K562 (cell line): ENCODE measurements around the gene GALNT15. TPM values are rescaled to one million over a fixed set of nuclear protein-coding genes. Genes with fewer than 3 reads are reported as not detected.

Source experiments
- ATAC-seq: fragments of 200-7000 bp; cut with Tn5 transposase; 3 replicates; pipeline ENCODE4 v1.9.1; 2020; ENCODE audit warnings: moderate library complexity
- BruUV-seq: library from RNA; stranded (reverse); fragments of 400-500 nt; replicated peaks from 2 replicates; lab custom pipeline; 2021; lab: Mats Ljungman, UMichigan
- CTCF ChIA-PET: fragments of 300-600 bp; formaldehyde crosslinking; extraction: SDS; loops from one replicate; lab custom pipeline; 2021; ENCODE audit warnings: low intra/inter-chr PET ratio; lab: Yijun Ruan, JAX
- POLR2A ChIA-PET: fragments of 300-600, 350-650 bp; sonication (Branson Sonifier 250); formaldehyde crosslinking; extraction: SDS; loops from one replicate; lab custom pipeline; 2021; ENCODE audit warnings: antibody characterized with exemption, inconsistent platforms; lab: Yijun Ruan, JAX
- DNase-seq, 4 experiments: peaks; one replicate each; pipeline versions ENCODE4 v3.0.0 to v3.0.0-alpha.2; 2011 to 2018; ENCODE audit warnings: low spot score in 3 of 4, mixed read lengths in 3 of 4; ENCODE audit errors: extremely low read depth in 1 of 4
- FAIRE-seq: peaks from 2 replicates; lab custom pipeline; 2011; peaks lifted over from hg19 to GRCh38; lab: Jason Lieb, UNC
- H2AFZ ChIP-seq: 2 replicates; pipeline ENCODE4 v1.6.0; 2011; ENCODE audit warnings: low read depth, low read length, control low read depth, inconsistent platforms
- H3K27ac ChIP-seq: fragments of 200-600 bp; 3 replicates; pipeline ENCODE4 v1.8.0; 2011; ENCODE audit warnings: low read depth, mild to moderate bottlenecking, control low read depth, inconsistent platforms, low read length, moderate library complexity, mixed read lengths; ENCODE audit errors: extremely low read depth
- H3K27me3 ChIP-seq, 2 experiments: fragments of 300-600 bp in 1 of 2; 2 replicates in 1 of 2; 3 replicates in 1 of 2; pipeline versions ENCODE4 v1.6.0 to v1.8.0; 2011; ENCODE audit warnings: inconsistent platforms in 2 of 2, low read length in 2 of 2, mild to moderate bottlenecking in 1 of 2, mixed read lengths in 1 of 2, moderate library complexity in 1 of 2; ENCODE audit not compliant: control insufficient read depth in 2 of 2, insufficient read depth in 2 of 2
- H3K36me3 ChIP-seq: fragments of 300-600 bp; 3 replicates; pipeline ENCODE4 v1.8.0; 2011; ENCODE audit warnings: mild to moderate bottlenecking, low read length, inconsistent platforms; ENCODE audit not compliant: control insufficient read depth, insufficient read depth
- H3K4me1 ChIP-seq, 2 experiments: fragments of 200-600 bp in 1 of 2; replicated peaks in 1 of 2; 2 replicates in 1 of 2; 3 replicates in 1 of 2; pipeline versions ENCODE4 v1.5.1 to v1.8.0; 2011; ENCODE audit warnings: inconsistent platforms in 2 of 2, low read length in 2 of 2, mild to moderate bottlenecking in 1 of 2, mixed read lengths in 1 of 2, moderate library complexity in 1 of 2; ENCODE audit not compliant: control insufficient read depth in 2 of 2, insufficient read depth in 2 of 2
- H3K4me2 ChIP-seq: 2 replicates; pipeline ENCODE4 v1.6.1; 2011; ENCODE audit warnings: low read length, control low read depth, inconsistent platforms, mixed read lengths; ENCODE audit not compliant: insufficient read depth
- H3K4me3 ChIP-seq: fragments of 200-600 bp; sonication (generic), shearing (Covaris generic); 2 replicates; pipeline ENCODE4 v1.5.1; 2016; ENCODE audit warnings: control low read depth, inconsistent platforms
- H3K79me2 ChIP-seq: fragments of 200-600 bp; 3 replicates; pipeline ENCODE4 v1.8.0; 2011; ENCODE audit warnings: low read length, inconsistent platforms; ENCODE audit not compliant: control insufficient read depth, insufficient read depth
- H3K9ac ChIP-seq, 2 experiments: 2 replicates each; pipeline versions ENCODE4 v1.6.0 to v1.6.1; 2011; ENCODE audit warnings: low read depth in 2 of 2, low read length in 2 of 2, control low read depth in 1 of 2, inconsistent platforms in 1 of 2, mild to moderate bottlenecking in 1 of 2, mixed read lengths in 1 of 2; ENCODE audit not compliant: insufficient read depth in 1 of 2
- H3K9me1 ChIP-seq: one replicate; pipeline ENCODE4 v1.6.0; 2011; ENCODE audit warnings: inconsistent platforms, mild to moderate bottlenecking, low read length, moderate library complexity; ENCODE audit not compliant: control insufficient read depth, insufficient read depth
- H3K9me3 ChIP-seq: replicated peaks from 2 replicates; pipeline ENCODE4 v1.5.1; 2011; ENCODE audit warnings: low read depth, low read length, inconsistent platforms; ENCODE audit not compliant: control insufficient read depth, insufficient read depth
- H4K20me1 ChIP-seq: replicated peaks from 2 replicates; pipeline ENCODE4 v1.6.1; 2011; ENCODE audit warnings: low read length, inconsistent platforms, mixed read lengths; ENCODE audit not compliant: control insufficient read depth, insufficient read depth
- BHLHE40 ChIP-seq: IDR thresholded peaks from 2 replicates; pipeline ENCODE4 v1.6.1; 2011; ENCODE audit warnings: low read length, improper control_type of control experiment
- ETV6 ChIP-seq, 3 experiments: fragments of 150-350 bp in 1 of 3; sonication (generic) in 1 of 3; formaldehyde crosslinking in 1 of 3; IDR thresholded peaks; 2 replicates each; pipeline versions ENCODE4 v1.6.1 to v1.8.0; 2014 to 2022; ENCODE audit warnings: borderline replicate concordance in 2 of 3, low read depth in 2 of 3, antibody characterized with exemption in 1 of 3, low read length in 1 of 3, mild to moderate bottlenecking in 1 of 3, missing genetic modification reagents in 1 of 3
- GTF2A2 ChIP-seq: IDR thresholded peaks from 2 replicates; pipeline ENCODE4 v1.6.1; 2016; ENCODE audit warnings: mild to moderate bottlenecking, missing genetic modification characterization, missing compliant biosample characterization
- JUNB ChIP-seq: fragments of 450-650 bp; formaldehyde crosslinking; conservative IDR thresholded peaks from 2 replicates; pipeline ENCODE4 v1.4.0; 2020; ENCODE audit warnings: mild to moderate bottlenecking
- MAFF ChIP-seq: IDR thresholded peaks from 2 replicates; pipeline ENCODE4 v1.6.1; 2012; ENCODE audit warnings: low read length, improper control_type of control experiment
- MITF ChIP-seq: IDR thresholded peaks from 2 replicates; pipeline ENCODE4 v1.6.1; 2014; ENCODE audit warnings: antibody characterized with exemption
- NR0B1 ChIP-seq: fragments of 450-650 bp; IDR thresholded peaks from one replicate; pipeline ENCODE4 v1.6.1; 2018; ENCODE audit warnings: mild to moderate bottlenecking, moderate library complexity; ENCODE audit not compliant: partially characterized antibody
- PATZ1 ChIP-seq: fragments of 250-450 bp; sonication (Bioruptor Pico); IDR thresholded peaks from 2 replicates; pipeline ENCODE4 v1.5.0; 2020; ENCODE audit warnings: mild to moderate bottlenecking, borderline replicate concordance
- VEZF1 ChIP-seq: fragments of 200-800 bp; sonication (Bioruptor generic); IDR thresholded peaks from 2 replicates; pipeline ENCODE4 v1.6.1; 2017; ENCODE audit warnings: missing genetic modification characterization, missing compliant biosample characterization
- ZNF232 ChIP-seq: sonication (generic); formaldehyde crosslinking; IDR thresholded peaks from 2 replicates; pipeline ENCODE4 v1.8.0; 2022; ENCODE audit warnings: mild to moderate bottlenecking, missing genetic modification reagents
- ZNF518B ChIP-seq: fragments of 250-450 bp; sonication (Bioruptor Pico); IDR thresholded peaks from 2 replicates; pipeline ENCODE4 v1.5.0; 2021; ENCODE audit warnings: mild to moderate bottlenecking, moderate library complexity
- ZNF707 ChIP-seq: fragments of 250-450 bp; sonication (Bioruptor Pico); conservative IDR thresholded peaks from 2 replicates; pipeline ENCODE4 v1.8.0; 2022; ENCODE audit warnings: inconsistent platforms, mild to moderate bottlenecking, moderate library complexity
- WGBS: fragments of 100-300 bp; shearing (Covaris generic); methylation state at CpG from one replicate; pipeline ENCODE4 v1.1.6; 2016; ENCODE audit warnings: low coverage, mixed read lengths; ENCODE audit not compliant: insufficient coverage; ENCODE audit errors: missing lambda C conversion rate; 5-methylcytosine and 5-hydroxymethylcytosine counted together
- in situ Hi-C: fragments of 300-500 bp; cut with MboI; formaldehyde crosslinking; loops from 4 replicates; pipeline ENCODE4 v1.15.0; 2018; ENCODE audit warnings: inconsistent platforms, mixed read lengths
- intact Hi-C: fragments of 100-400 bp; cut with micrococcal nuclease; formaldehyde crosslinking; loops from 2 replicates; pipeline ENCODE4 v1.14.2; 2022
- polyA plus RNA-seq, 8 experiments: library from polyadenylated mRNA; depleted of rRNA in 4 of 8; stranded (reverse) in 5 of 8; unstranded in 3 of 8; fragments of >200 nt; fragmentation: Nextera tagmentation in 2 of 8; fragmentation: Illumina TruSeq in 1 of 8; extraction: Ambion mirVana in 2 of 8; extraction: Trizol in 1 of 8; gene quantifications; 2 replicates each; pipeline versions ENCODE4 v1.2.1 to v1.2.3, GENCODE V29; 2011 to 2014; ENCODE audit warnings: inconsistent platforms in 1 of 8, missing spikeins in 1 of 8
- total RNA-seq, 7 experiments: library from RNA; depleted of rRNA in 6 of 7; stranded (reverse); fragments of >200 nt in 6 of 7; fragmentation: Illumina TruSeq in 2 of 7; extraction: Trizol in 2 of 7; gene quantifications; 2 replicates each; pipeline versions ENCODE4 v1.2.1 to v1.2.3, GENCODE V29; 2011 to 2021; ENCODE audit warnings: low replicate concordance in 1 of 7

Gene GALNT15
- total and polyA plus RNA-seq, 9 of the 15 experiments (the other 6 are each of a cell fraction or from before 2014, with no cell fraction given), result not detected

GRCh38 chr3:16255726-16256125 lies 81.2 kb downstream of the GALNT15 start:
- Histone ChIP-seq H4K20me1 (no peaks in the 10 kb centered on the region), H3K27ac (no peak overlapping the region), H2AFZ (no peak overlapping the region), H3K9ac (no peak overlapping the region), H3K4me3 (no peak overlapping the region), H3K79me2 (no peaks in the 10 kb centered on the region), H3K9me3 (no peaks in the 10 kb centered on the region), H3K36me3 (peaks cover 19% of the 10 kb centered on the region; the same call in 2 of the 3 replicates), H3K4me1 (no peaks in the 10 kb centered on the region), H3K9me1 (no peaks in the 10 kb centered on the region), H3K4me2 (no peak overlapping the region), H3K27me3 (peaks cover 2 to 15% of the 10 kb centered on the region in 2 experiments; a peak in 2 of 5 replicates)
- POLR2A ChIA-PET, result interaction anchor here (1.0 to 1.3 kb wide), 2 partner anchors 8 to 24 kb away, joined by 3 to 4 read pairs; no protein-coding TSS in a partner anchor
- ATAC-seq, result no peak
- 39% methylated on average over 5 of the region's 5 CpGs for WGBS
- no peak for DNase-seq
- in situ Hi-C loops, result no loop called here
- no TSS peak for BruUV-seq
- intact Hi-C loops, result no loop called here
- CTCF ChIA-PET, result no interaction called here
- no peak for FAIRE-seq
- TF ChIP-seq ZNF518B (no peak), ZNF707 (no peak), VEZF1 (CRISPR knock-in tag) (no peak), NR0B1 (no peak), ZNF232 (CRISPR knock-in tag) (no peak), BHLHE40 (no peak), GTF2A2 (tag) (no peak), JUNB (CRISPR knock-in tag) (no peak), ETV6 (IDR thresholded peaks at IDR 0.05; ENCODE audit: borderline replicate concordance in 1 of 2, low read depth in 2 of 2, low read length in 1 of 2) (no peak), ETV6 (CRISPR knock-in tag; IDR thresholded peaks at IDR 0.05; ENCODE audit: borderline replicate concordance) (no peak), MITF (no peak), MAFF (no peak), PATZ1 (CRISPR knock-in tag) (no peak)
